Stimulated activated naive B cell treated with anti-CD40 and anti-IgM and Interleukin-4, amounts not matched to agents 10 μg/mL and 1 μg/mL and 100 μg/mL, for 72 hours (primary cell): Measurements from ENCODE around the gene CTNND1.
A peak's percentile ranks its signal among the peaks of the same experiment; 100 is the strongest.

Source experiments
- ATAC-seq, 2 donors: fragments of 150-1000 bp; cut with Tn5 transposase; replicated peaks; 2 replicates each; pipeline ENCODE4 v1.10.0; 2021; ENCODE audit warnings: moderate library complexity in 1 of 2
- DNase-seq: peaks from one replicate; pipeline ENCODE4 v3.0.0; 2021
- H3K27ac Mint-ChIP-seq: one replicate; pipeline ENCODE4 v1.8.0; 2022; ENCODE audit warnings: mild to moderate bottlenecking, mixed read lengths
- H3K27me3 Mint-ChIP-seq, 2 donors: one replicate each; pipeline ENCODE4 v1.8.0; 2022; ENCODE audit warnings: mixed read lengths in 2 of 2
- H3K36me3 Mint-ChIP-seq, 2 donors: one replicate each; pipeline ENCODE4 v1.8.0; 2022; ENCODE audit warnings: mixed read lengths in 2 of 2, mild to moderate bottlenecking in 1 of 2
- H3K4me1 Mint-ChIP-seq, 2 donors: one replicate each; pipeline ENCODE4 v1.8.0; 2022; ENCODE audit warnings: mixed read lengths in 2 of 2, mild to moderate bottlenecking in 1 of 2
- H3K4me3 Mint-ChIP-seq, 2 donors: one replicate each; pipeline ENCODE4 v1.8.0; 2022; ENCODE audit warnings: mild to moderate bottlenecking in 2 of 2, mixed read lengths in 2 of 2, moderate library complexity in 1 of 2
- H3K9me3 Mint-ChIP-seq, 2 donors: one replicate each; pipeline ENCODE4 v1.8.0; 2022; ENCODE audit warnings: mixed read lengths in 2 of 2, mild to moderate bottlenecking in 1 of 2

CTNND1 gene

DNA sequence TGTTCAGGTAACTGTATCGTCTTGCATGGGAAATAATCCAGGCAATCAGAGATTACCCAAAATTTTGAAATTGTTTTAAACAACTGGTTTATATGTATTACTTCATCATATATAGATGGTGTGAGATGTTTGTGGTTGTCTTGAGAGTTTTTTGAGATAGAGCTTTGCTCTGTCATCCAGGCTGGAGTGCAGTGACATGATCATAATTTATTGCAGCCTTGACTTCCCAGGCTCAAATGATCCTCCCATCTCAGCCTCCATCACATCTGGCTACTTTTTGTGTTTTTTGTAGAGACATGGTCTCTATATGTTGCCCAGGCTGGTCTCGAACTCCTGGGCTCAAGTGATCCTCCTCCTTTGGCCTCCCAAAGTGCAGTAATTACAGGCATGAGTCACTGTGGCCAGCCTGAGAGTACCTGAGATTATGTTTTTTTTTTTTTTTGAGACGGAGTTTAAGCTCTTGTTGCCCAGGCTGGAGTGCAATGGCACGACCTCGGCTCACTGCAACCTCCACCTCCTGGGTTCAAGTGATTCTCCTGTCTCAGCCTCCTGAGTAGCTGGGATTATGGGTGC, 11.5 kb downstream of the CTNND1 start:
- ATAC-seq, result no peak
- DNase-seq, result no peak
- Mint-ChIP-seq H3K27me3 (no peaks in the 10 kb centered on the region), H3K27ac (no peak overlapping the region), H3K9me3 (peaks cover 0 to 3% of the 10 kb centered on the region in 2 donors), H3K4me1 (peaks cover 27 to 55% of the 10 kb centered on the region in 2 donors), H3K4me3 (no peak overlapping the region), H3K36me3 (peaks cover 16 to 42% of the 10 kb centered on the region in 2 donors)

- peaks cover 0 to 3% of the 10 kb centered on the region in 2 donors for H3K9me3 Mint-ChIP-seq
- H3K27ac Mint-ChIP-seq, result peak overlapping the region; percentile 39
- ATAC-seq (no peak), DNase-seq (no peak)
- H3K4me1 Mint-ChIP-seq, result peaks cover 35 to 65% of the 10 kb centered on the region in 2 donors
- H3K27me3 Mint-ChIP-seq, result no peaks in the 10 kb centered on the region
- H3K4me3 Mint-ChIP-seq, result no peak overlapping the region
- peaks cover 14 to 33% of the 10 kb centered on the region in 2 donors for H3K36me3 Mint-ChIP-seq
Observed at GRCh38 chr11:57775491-57775890, 13.9 kb downstream of the CTNND1 start.

DNA sequence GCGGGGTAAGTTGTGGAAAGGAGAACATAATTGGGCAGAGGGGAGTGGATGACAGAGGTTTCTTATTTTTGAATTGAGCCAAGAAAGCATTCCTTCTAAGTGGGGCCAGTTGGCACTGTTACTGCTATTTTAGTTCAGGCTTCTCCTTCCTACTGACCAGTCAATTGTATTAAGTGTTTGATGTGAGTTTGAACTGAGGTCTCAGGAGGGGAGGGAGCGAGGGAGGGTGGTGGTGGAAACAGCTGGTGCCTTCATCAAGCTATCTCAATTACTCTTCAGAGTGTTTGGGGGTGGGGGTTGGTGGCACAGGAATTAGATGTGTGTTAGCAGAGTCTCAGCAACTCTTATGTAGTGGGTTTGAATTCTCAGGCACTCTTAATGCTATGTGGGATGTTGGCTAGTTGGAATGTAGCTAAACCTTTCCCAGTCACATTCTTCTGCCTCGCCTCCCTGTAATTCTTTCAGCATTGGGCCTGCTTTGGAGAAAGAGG, 14.5 kb downstream of the CTNND1 start:
- Mint-ChIP-seq H3K9me3 (peaks cover 0 to 3% of the 10 kb centered on the region in 2 donors), H3K36me3 (peaks cover 16 to 37% of the 10 kb centered on the region in 2 donors), H3K27me3 (no peaks in the 10 kb centered on the region), H3K4me3 (no peak overlapping the region), H3K27ac (no peak overlapping the region), H3K4me1 (peaks cover 35 to 63% of the 10 kb centered on the region in 2 donors)
- no peak for ATAC-seq
- DNase-seq, result no peak

- Mint-ChIP-seq H3K36me3 (peaks cover 17 to 39% of the 10 kb centered on the region in 2 donors), H3K9me3 (no peaks in the 10 kb centered on the region), H3K4me1 (peaks cover 33 to 64% of the 10 kb centered on the region in 2 donors), H3K27ac (no peak overlapping the region), H3K27me3 (no peaks in the 10 kb centered on the region), H3K4me3 (no peak overlapping the region)
- DNase-seq (no peak), ATAC-seq (no peak)
Observed at GRCh38 chr11:57776577-57777210, 15.1 kb downstream of the CTNND1 start.

DNA sequence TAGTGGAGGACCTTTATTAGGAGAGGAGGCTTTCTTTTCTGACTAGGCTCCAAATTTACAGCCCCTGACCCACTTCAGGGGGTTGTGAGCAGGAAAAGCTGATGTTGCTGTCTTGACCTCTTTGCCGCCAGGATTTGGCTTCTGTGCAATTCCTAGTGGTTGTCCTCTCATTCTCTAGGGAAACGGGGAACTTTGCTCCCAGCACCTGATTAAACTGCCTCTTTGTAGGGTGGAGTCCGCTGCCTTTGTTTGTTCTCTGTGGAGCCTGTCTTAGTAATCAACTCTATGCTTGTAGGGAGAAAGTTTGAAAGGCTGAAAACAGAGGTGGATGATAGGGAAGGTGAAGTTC, 16.3 kb downstream of the CTNND1 start:
- Mint-ChIP-seq H3K36me3 (peaks cover 22 to 38% of the 10 kb centered on the region in 2 donors), H3K4me3 (no peak overlapping the region), H3K4me1 (peaks cover 30 to 63% of the 10 kb centered on the region in 2 donors), H3K9me3 (no peaks in the 10 kb centered on the region), H3K27ac (no peak overlapping the region), H3K27me3 (no peaks in the 10 kb centered on the region)
- ATAC-seq (no peak), DNase-seq (no peak)

GRCh38 chr11:57778318-57779037, 16.9 kb downstream of the CTNND1 start:
- Mint-ChIP-seq H3K4me3 (no peak overlapping the region), H3K4me1 (peaks cover 32 to 64% of the 10 kb centered on the region in 2 donors), H3K27me3 (no peaks in the 10 kb centered on the region), H3K9me3 (no peaks in the 10 kb centered on the region), H3K36me3 (peaks cover 24 to 41% of the 10 kb centered on the region in 2 donors), H3K27ac (no peak overlapping the region)
- DNase-seq (no peak), ATAC-seq (peak in 1 of 2 donors; percentile 34)

DNA sequence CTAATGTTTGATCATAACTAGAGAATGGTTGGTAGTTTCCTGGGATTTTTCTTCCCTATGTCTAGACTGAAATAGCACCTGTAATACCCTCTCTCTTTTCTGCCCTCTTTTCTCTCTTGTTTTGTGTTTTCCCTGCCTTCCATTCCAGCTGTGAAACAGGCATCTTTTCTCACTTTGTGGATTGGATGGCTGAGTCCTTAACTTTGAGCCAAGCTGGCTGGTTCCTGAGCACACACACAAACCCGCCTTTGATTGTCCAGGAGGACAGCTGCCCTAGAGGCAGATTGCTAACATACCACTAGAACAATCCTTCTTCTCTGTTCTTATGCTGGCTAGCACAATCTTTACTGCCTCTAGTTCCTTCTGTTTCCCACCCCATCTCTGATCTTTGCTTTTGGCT, 17.7 kb downstream of the CTNND1 start:
- ATAC-seq (no peak), DNase-seq (no peak)
- H3K4me3 Mint-ChIP-seq, result no peak overlapping the region
- peaks cover 33 to 67% of the 10 kb centered on the region in 2 donors for H3K4me1 Mint-ChIP-seq
- peaks cover 22 to 38% of the 10 kb centered on the region in 2 donors for H3K36me3 Mint-ChIP-seq
- no peak overlapping the region for H3K27ac Mint-ChIP-seq
- H3K27me3 Mint-ChIP-seq, result no peaks in the 10 kb centered on the region
- no peaks in the 10 kb centered on the region for H3K9me3 Mint-ChIP-seq

- Mint-ChIP-seq H3K27ac (no peak overlapping the region), H3K4me1 (peaks cover 31 to 72% of the 10 kb centered on the region in 2 donors), H3K4me3 (no peak overlapping the region), H3K36me3 (peaks cover 21 to 34% of the 10 kb centered on the region in 2 donors), H3K9me3 (no peaks in the 10 kb centered on the region), H3K27me3 (no peaks in the 10 kb centered on the region)
- no peak for ATAC-seq
- DNase-seq, result no peak
Observed at GRCh38 chr11:57781529-57781943, 19.9 kb downstream of the CTNND1 start.

- Mint-ChIP-seq H3K4me1 (peaks cover 23 to 71% of the 10 kb centered on the region in 2 donors), H3K4me3 (peak overlapping the region; percentile 46 to 52), H3K9me3 (no peaks in the 10 kb centered on the region), H3K27me3 (no peaks in the 10 kb centered on the region), H3K36me3 (peaks cover 23 to 34% of the 10 kb centered on the region in 2 donors), H3K27ac (peak overlapping the region; percentile 90)
- peak; percentile 95 to 96 for ATAC-seq
- peak; percentile 7 for DNase-seq
Observed at GRCh38 chr11:57785072-57785471, 23.5 kb downstream of the CTNND1 start.

DNA sequence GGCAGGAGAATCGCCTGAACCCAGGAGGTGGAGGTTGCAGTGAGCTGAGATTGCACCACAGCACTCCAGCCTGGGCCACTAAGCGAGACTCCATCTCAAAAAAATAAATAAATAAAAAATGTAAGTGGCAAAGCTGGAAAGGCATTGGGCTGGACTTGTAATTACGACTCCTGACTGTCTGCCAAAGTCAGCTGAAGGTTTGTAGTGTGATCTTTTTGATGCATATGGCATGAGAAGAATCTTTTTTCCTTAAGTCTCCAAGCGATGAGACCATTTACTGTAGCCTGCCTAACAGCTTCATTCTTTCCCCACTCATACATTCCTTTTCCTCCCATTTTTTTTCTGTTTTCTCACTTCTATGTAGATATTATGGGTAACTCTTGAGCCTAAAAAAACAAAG, 24.8 kb downstream of the CTNND1 start:
- H3K36me3 Mint-ChIP-seq, result peaks cover 21 to 32% of the 10 kb centered on the region in 2 donors
- no peaks in the 10 kb centered on the region for H3K9me3 Mint-ChIP-seq
- ATAC-seq (no peak), DNase-seq (no peak)
- H3K27me3 Mint-ChIP-seq, result no peaks in the 10 kb centered on the region
- H3K4me1 Mint-ChIP-seq, result peaks cover 28 to 75% of the 10 kb centered on the region in 2 donors
- no peak overlapping the region for H3K27ac Mint-ChIP-seq
- H3K4me3 Mint-ChIP-seq, result no peak overlapping the region

GRCh38 chr11:57787006-57787604, 25.5 kb downstream of the CTNND1 start:
- H3K4me3 Mint-ChIP-seq, result no peak overlapping the region
- DNase-seq, result no peak
- peaks cover 17 to 33% of the 10 kb centered on the region in 2 donors for H3K36me3 Mint-ChIP-seq
- H3K27ac Mint-ChIP-seq, result no peak overlapping the region
- no peak for ATAC-seq
- H3K9me3 Mint-ChIP-seq, result no peaks in the 10 kb centered on the region
- no peaks in the 10 kb centered on the region for H3K27me3 Mint-ChIP-seq
- H3K4me1 Mint-ChIP-seq, result peaks cover 33 to 75% of the 10 kb centered on the region in 2 donors

GRCh38 chr11:57787920-57788702, 26.5 kb downstream of the CTNND1 start:
- ATAC-seq (peak in 1 of 2 donors; percentile 29), DNase-seq (no peak)
- peaks cover 38 to 77% of the 10 kb centered on the region in 2 donors for H3K4me1 Mint-ChIP-seq
- H3K36me3 Mint-ChIP-seq, result peaks cover 11 to 26% of the 10 kb centered on the region in 2 donors
- peak overlapping the region; percentile 6 for H3K27ac Mint-ChIP-seq
- H3K4me3 Mint-ChIP-seq, result no peak overlapping the region
- no peaks in the 10 kb centered on the region for H3K9me3 Mint-ChIP-seq
- no peaks in the 10 kb centered on the region for H3K27me3 Mint-ChIP-seq

DNA sequence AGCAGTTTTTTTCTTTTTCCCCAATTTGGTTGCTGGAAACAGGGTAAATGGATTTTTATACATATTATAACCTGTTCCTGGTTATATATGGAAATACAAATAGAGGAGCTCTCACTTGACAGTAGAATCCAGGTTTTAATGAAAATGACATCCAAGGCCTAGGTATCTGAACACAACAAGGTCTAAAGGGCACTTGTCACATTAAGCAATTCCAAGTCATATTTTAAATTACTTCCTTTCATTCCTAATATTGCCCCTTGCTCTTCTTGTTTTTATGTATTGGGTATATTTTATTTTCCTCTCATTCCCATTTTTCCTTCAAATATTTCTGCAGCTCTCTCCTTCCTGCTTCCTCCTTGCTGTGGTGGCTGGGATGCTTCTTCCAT, 27.1 kb downstream of the CTNND1 start:
- ATAC-seq (no peak), DNase-seq (no peak)
- Mint-ChIP-seq H3K4me1 (peaks cover 40 to 80% of the 10 kb centered on the region in 2 donors), H3K9me3 (no peaks in the 10 kb centered on the region), H3K27ac (no peak overlapping the region), H3K27me3 (no peaks in the 10 kb centered on the region), H3K36me3 (peaks cover 11 to 27% of the 10 kb centered on the region in 2 donors), H3K4me3 (no peak overlapping the region)
